WTC11 (cell line): ENCODE results near the gene TGFBR1. TPM values are rescaled to one million over a fixed set of nuclear protein-coding genes. Genes with fewer than 3 reads are reported as not detected.

Experiments used
- ATAC-seq: fragments of 200-7000 bp; cut with Tn5 transposase; 2 replicates; pipeline ENCODE4 v1.10.0; 2021; ENCODE audit warnings: mild to moderate bottlenecking, moderate library complexity
- CTCF ChIA-PET: fragments of 300-600 bp; sonication (Branson Sonifier 250); formaldehyde crosslinking; loops from one replicate; lab custom pipeline; 2021; ENCODE audit warnings: antibody characterized with exemption; lab: Charles Lee
- POLR2A ChIA-PET: fragments of 350-600 bp; sonication (Branson Sonifier 250); formaldehyde crosslinking; loops from one replicate; lab custom pipeline; 2021; ENCODE audit warnings: antibody characterized with exemption; lab: Charles Lee
- DNase-seq: peaks from one replicate; pipeline ENCODE4 v3.0.0; 2021; ENCODE audit warnings: low spot score
- H3K27ac Mint-ChIP-seq: 2 replicates; pipeline ENCODE4 v1.8.0; 2021; ENCODE audit warnings: mixed read lengths
- H3K27me3 Mint-ChIP-seq: 2 replicates; pipeline ENCODE4 v1.8.0; 2021; ENCODE audit warnings: low read depth, mild to moderate bottlenecking, moderate library complexity, mixed read lengths
- H3K36me3 Mint-ChIP-seq: 2 replicates; pipeline ENCODE4 v1.8.0; 2021; ENCODE audit warnings: mixed read lengths
- H3K4me1 Mint-ChIP-seq: 2 replicates; pipeline ENCODE4 v1.8.0; 2022; ENCODE audit warnings: mixed read lengths
- H3K4me3 Mint-ChIP-seq: 2 replicates; pipeline ENCODE4 v1.8.0; 2021; ENCODE audit warnings: mild to moderate bottlenecking, moderate library complexity, mixed read lengths
- H3K9me3 Mint-ChIP-seq: 2 replicates; pipeline ENCODE4 v1.8.0; 2021; ENCODE audit warnings: mixed read lengths
- CBFB ChIP-seq: sonication (generic); formaldehyde crosslinking; IDR thresholded peaks from 2 replicates; pipeline ENCODE4 v1.8.1; 2022; ENCODE audit warnings: mild to moderate bottlenecking, low read depth, missing genetic modification reagents
- CDX4 ChIP-seq: fragments of 250-450 bp; sonication (Bioruptor Pico); IDR thresholded peaks from 2 replicates; pipeline ENCODE4 v1.9.0; 2021; ENCODE audit warnings: moderate library complexity, mild to moderate bottlenecking, inconsistent platforms, borderline replicate concordance
- CREB1 ChIP-seq: sonication (generic); formaldehyde crosslinking; IDR thresholded peaks from 2 replicates; pipeline ENCODE4 v1.8.0; 2023; ENCODE audit warnings: mild to moderate bottlenecking, missing genetic modification reagents
- CREM ChIP-seq: sonication (generic); formaldehyde crosslinking; IDR thresholded peaks from 2 replicates; pipeline ENCODE4 v1.8.1; 2022; ENCODE audit warnings: mild to moderate bottlenecking, missing genetic modification reagents, moderate library complexity
- ESRRA ChIP-seq: sonication (generic); formaldehyde crosslinking; IDR thresholded peaks from 2 replicates; pipeline ENCODE4 v1.8.1; 2022; ENCODE audit warnings: mild to moderate bottlenecking, missing genetic modification reagents, borderline replicate concordance
- HMGA2 ChIP-seq: fragments of 250-450 bp; sonication (Bioruptor Pico); IDR thresholded peaks from 2 replicates; pipeline ENCODE4 v1.4.0; 2021; ENCODE audit warnings: mild to moderate bottlenecking, moderate library complexity
- KAT7 ChIP-seq: sonication (generic); formaldehyde crosslinking; IDR thresholded peaks from 2 replicates; pipeline ENCODE4 v1.8.1; 2023; ENCODE audit warnings: missing genetic modification reagents, mild to moderate bottlenecking, borderline replicate concordance
- NFE2L1 ChIP-seq: sonication (generic); formaldehyde crosslinking; IDR thresholded peaks from 2 replicates; pipeline ENCODE4 v1.8.1; 2023; ENCODE audit warnings: missing genetic modification reagents
- NFYB ChIP-seq: sonication (generic); formaldehyde crosslinking; conservative IDR thresholded peaks from 2 replicates; pipeline ENCODE4 v1.8.0; 2022; ENCODE audit warnings: low read depth, missing genetic modification reagents
- NR2C2 ChIP-seq: sonication (generic); formaldehyde crosslinking; IDR thresholded peaks from 2 replicates; pipeline ENCODE4 v1.8.0; 2022; ENCODE audit warnings: mild to moderate bottlenecking, missing genetic modification reagents
- RORB ChIP-seq: fragments of 250-450 bp; sonication (Bioruptor Pico); IDR thresholded peaks from 2 replicates; pipeline ENCODE4 v1.9.0; 2021; ENCODE audit warnings: mild to moderate bottlenecking
- SMAD4 ChIP-seq: sonication (generic); formaldehyde crosslinking; IDR thresholded peaks from 2 replicates; pipeline ENCODE4 v1.8.0; 2022; ENCODE audit warnings: mild to moderate bottlenecking, missing genetic modification reagents
- TEAD1 ChIP-seq: sonication (generic); formaldehyde crosslinking; IDR thresholded peaks from 2 replicates; pipeline ENCODE4 v1.8.0; 2022; ENCODE audit warnings: mild to moderate bottlenecking, missing genetic modification reagents
- TP53 ChIP-seq: sonication (generic); formaldehyde crosslinking; IDR thresholded peaks from 2 replicates; pipeline ENCODE4 v1.8.1; 2023; ENCODE audit warnings: mild to moderate bottlenecking, missing genetic modification reagents
- ZNF219 ChIP-seq: sonication (generic); formaldehyde crosslinking; IDR thresholded peaks from 2 replicates; pipeline ENCODE4 v1.8.0; 2023; ENCODE audit warnings: missing genetic modification reagents, mild to moderate bottlenecking, borderline replicate concordance
- ZNF317 ChIP-seq: sonication (generic); formaldehyde crosslinking; IDR thresholded peaks from 2 replicates; pipeline ENCODE4 v1.8.1; 2023; ENCODE audit warnings: low read depth, mild to moderate bottlenecking, moderate library complexity, missing genetic modification reagents, borderline replicate concordance
- ZNF416 ChIP-seq: fragments of 250-450 bp; sonication (Bioruptor Pico); IDR thresholded peaks from 2 replicates; pipeline ENCODE4 v1.9.0; 2021; ENCODE audit warnings: mild to moderate bottlenecking, inconsistent platforms
- ZNF532 ChIP-seq: fragments of 250-450 bp; sonication (Bioruptor Pico); IDR thresholded peaks from 2 replicates; pipeline ENCODE4 v1.9.0; 2021; ENCODE audit warnings: mild to moderate bottlenecking, borderline replicate concordance
- total RNA-seq: library from RNA; stranded (reverse); gene quantifications from 3 replicates; pipeline ENCODE4 v1.2.3, GENCODE V29; 2021
- TF ChIP-seq, protein P1 (sequence below): sonication (generic); formaldehyde crosslinking; IDR thresholded peaks from 2 replicates; pipeline ENCODE4 v1.8.1; 2022; ENCODE audit warnings: mild to moderate bottlenecking, moderate library complexity, missing genetic modification reagents
- TF ChIP-seq, protein P2 (sequence below): fragments of 250-450 bp; sonication (Bioruptor Pico); IDR thresholded peaks from 2 replicates; pipeline ENCODE4 v1.9.0; 2021; ENCODE audit warnings: mild to moderate bottlenecking
- TF ChIP-seq, protein P3 (sequence below): sonication (generic); formaldehyde crosslinking; IDR thresholded peaks from 2 replicates; pipeline ENCODE4 v1.8.1; 2022; ENCODE audit warnings: low read depth, missing genetic modification reagents, borderline replicate concordance
- TF ChIP-seq, protein P4 (sequence below): sonication (generic); formaldehyde crosslinking; conservative IDR thresholded peaks from 2 replicates; pipeline ENCODE4 v1.8.1; 2023; ENCODE audit warnings: mild to moderate bottlenecking, low read depth, missing genetic modification reagents, moderate library complexity

TGFBR1 gene
- total RNA-seq, 1 experiment from 2014 or later: 42.4 TPM

DNA sequence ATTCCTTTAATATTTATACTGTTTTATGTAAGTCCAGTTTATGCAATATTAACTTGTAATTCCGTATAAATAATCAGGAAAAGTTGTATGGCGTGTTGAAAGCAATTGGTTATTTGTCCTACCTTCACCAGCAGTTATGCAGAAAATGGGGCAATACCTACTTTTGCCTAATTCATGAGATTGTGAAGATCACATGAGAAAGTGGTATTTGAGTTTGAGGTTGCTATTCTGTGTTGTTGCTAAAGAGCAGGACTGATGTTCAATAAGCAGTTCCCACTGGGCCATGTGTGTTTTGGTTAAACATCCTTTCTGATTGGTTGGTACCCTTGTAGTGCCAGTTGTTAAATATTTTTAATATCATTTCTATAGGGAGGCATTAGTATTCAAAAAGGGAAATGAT lies 3.2 kb downstream of the TGFBR1 start:
- H3K36me3 Mint-ChIP-seq: no peaks in the 10 kb centered on the region
- peaks cover 56% of the 10 kb centered on the region for H3K4me1 Mint-ChIP-seq
- CTCF ChIA-PET: no interaction called here
- H3K27me3 Mint-ChIP-seq: peaks cover 8% of the 10 kb centered on the region
- TF ChIP-seq NFYB (CRISPR knock-in tag): no peak
- TF ChIP-seq RORB (CRISPR knock-in tag): no peak
- TF ChIP-seq SMAD4: no peak
- TF ChIP-seq NR2C2 (CRISPR knock-in tag): no peak
- TF ChIP-seq ZNF317 (CRISPR knock-in tag): no peak
- TF ChIP-seq TP53: no peak
- TF ChIP-seq, protein P1, sequence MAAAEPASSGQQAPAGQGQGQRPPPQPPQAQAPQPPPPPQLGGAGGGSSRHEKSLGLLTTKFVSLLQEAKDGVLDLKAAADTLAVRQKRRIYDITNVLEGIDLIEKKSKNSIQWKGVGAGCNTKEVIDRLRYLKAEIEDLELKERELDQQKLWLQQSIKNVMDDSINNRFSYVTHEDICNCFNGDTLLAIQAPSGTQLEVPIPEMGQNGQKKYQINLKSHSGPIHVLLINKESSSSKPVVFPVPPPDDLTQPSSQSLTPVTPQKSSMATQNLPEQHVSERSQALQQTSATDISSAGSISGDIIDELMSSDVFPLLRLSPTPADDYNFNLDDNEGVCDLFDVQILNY: no peak
- no peak for TF ChIP-seq ZNF532 (CRISPR knock-in tag)
- TF ChIP-seq TEAD1 (CRISPR knock-in tag): no peak
- TF ChIP-seq CREM (CRISPR knock-in tag): no peak
- TF ChIP-seq, protein P2, sequence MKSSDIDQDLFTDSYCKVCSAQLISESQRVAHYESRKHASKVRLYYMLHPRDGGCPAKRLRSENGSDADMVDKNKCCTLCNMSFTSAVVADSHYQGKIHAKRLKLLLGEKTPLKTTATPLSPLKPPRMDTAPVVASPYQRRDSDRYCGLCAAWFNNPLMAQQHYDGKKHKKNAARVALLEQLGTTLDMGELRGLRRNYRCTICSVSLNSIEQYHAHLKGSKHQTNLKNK (CRISPR knock-in tag): no peak
- TF ChIP-seq NFE2L1 (CRISPR knock-in tag): no peak
- TF ChIP-seq KAT7 (CRISPR knock-in tag): no peak
- TF ChIP-seq ZNF416 (CRISPR knock-in tag): no peak
- TF ChIP-seq, protein P3, sequence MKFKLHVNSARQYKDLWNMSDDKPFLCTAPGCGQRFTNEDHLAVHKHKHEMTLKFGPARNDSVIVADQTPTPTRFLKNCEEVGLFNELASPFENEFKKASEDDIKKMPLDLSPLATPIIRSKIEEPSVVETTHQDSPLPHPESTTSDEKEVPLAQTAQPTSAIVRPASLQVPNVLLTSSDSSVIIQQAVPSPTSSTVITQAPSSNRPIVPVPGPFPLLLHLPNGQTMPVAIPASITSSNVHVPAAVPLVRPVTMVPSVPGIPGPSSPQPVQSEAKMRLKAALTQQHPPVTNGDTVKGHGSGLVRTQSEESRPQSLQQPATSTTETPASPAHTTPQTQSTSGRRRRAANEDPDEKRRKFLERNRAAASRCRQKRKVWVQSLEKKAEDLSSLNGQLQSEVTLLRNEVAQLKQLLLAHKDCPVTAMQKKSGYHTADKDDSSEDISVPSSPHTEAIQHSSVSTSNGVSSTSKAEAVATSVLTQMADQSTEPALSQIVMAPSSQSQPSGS (CRISPR knock-in tag): no peak
- TF ChIP-seq HMGA2: no peak
- TF ChIP-seq, protein P4, sequence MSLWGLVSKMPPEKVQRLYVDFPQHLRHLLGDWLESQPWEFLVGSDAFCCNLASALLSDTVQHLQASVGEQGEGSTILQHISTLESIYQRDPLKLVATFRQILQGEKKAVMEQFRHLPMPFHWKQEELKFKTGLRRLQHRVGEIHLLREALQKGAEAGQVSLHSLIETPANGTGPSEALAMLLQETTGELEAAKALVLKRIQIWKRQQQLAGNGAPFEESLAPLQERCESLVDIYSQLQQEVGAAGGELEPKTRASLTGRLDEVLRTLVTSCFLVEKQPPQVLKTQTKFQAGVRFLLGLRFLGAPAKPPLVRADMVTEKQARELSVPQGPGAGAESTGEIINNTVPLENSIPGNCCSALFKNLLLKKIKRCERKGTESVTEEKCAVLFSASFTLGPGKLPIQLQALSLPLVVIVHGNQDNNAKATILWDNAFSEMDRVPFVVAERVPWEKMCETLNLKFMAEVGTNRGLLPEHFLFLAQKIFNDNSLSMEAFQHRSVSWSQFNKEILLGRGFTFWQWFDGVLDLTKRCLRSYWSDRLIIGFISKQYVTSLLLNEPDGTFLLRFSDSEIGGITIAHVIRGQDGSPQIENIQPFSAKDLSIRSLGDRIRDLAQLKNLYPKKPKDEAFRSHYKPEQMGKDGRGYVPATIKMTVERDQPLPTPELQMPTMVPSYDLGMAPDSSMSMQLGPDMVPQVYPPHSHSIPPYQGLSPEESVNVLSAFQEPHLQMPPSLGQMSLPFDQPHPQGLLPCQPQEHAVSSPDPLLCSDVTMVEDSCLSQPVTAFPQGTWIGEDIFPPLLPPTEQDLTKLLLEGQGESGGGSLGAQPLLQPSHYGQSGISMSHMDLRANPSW: no peak
- no peaks in the 10 kb centered on the region for H3K9me3 Mint-ChIP-seq
- no peak overlapping the region for H3K4me3 Mint-ChIP-seq
- H3K27ac Mint-ChIP-seq: no peak overlapping the region
- ATAC-seq (no peak), DNase-seq (no peak)
- POLR2A ChIA-PET: no interaction called here

- Mint-ChIP-seq H3K36me3 (no peaks in the 10 kb centered on the region), H3K9me3 (no peaks in the 10 kb centered on the region), H3K4me1 (peaks cover 57% of the 10 kb centered on the region), H3K27me3 (no peaks in the 10 kb centered on the region), H3K4me3 (no peak overlapping the region), H3K27ac (no peak overlapping the region)
- DNase-seq: no peak
- no peak for ATAC-seq
- ChIA-PET CTCF (no interaction called here), POLR2A (no interaction called here)
- TF ChIP-seq ESRRA (CRISPR knock-in tag) (no peak), CDX4 (no peak), ZNF532 (CRISPR knock-in tag) (no peak), CBFB (CRISPR knock-in tag) (no peak), CREB1 (CRISPR knock-in tag) (no peak), ZNF219 (CRISPR knock-in tag) (no peak)
These were observed 4.6 kb downstream of the TGFBR1 start for GRCh38 chr9:99109522-99109921.
